Activated naive CD8-positive, alpha-beta T cell treated with anti-CD3 and anti-CD28 coated beads, Interleukin-2, amount 50 U/mL, for 24 hours (primary cell): ENCODE results near the gene AKAP6.
"Not testable (repeated sequence)": the region's sequence is repeated elsewhere in the genome, so short reads cannot be mapped to it uniquely, and the experiment has no call there.

Source experiments
- ATAC-seq: fragments of 150-1000 bp; cut with Tn5 transposase; one replicate; pipeline ENCODE4 v1.10.0; 2021
- DNase-seq: peaks from one replicate; pipeline ENCODE4 v3.0.0; 2021
- H3K27ac Mint-ChIP-seq: one replicate; pipeline ENCODE4 v1.8.0; 2021; ENCODE audit warnings: mild to moderate bottlenecking, mixed read lengths
- H3K27me3 Mint-ChIP-seq: one replicate; pipeline ENCODE4 v1.8.0; 2021; ENCODE audit warnings: mixed read lengths
- H3K36me3 Mint-ChIP-seq: one replicate; pipeline ENCODE4 v1.8.0; 2021; ENCODE audit warnings: low read depth, mixed read lengths
- H3K4me1 Mint-ChIP-seq: one replicate; pipeline ENCODE4 v1.8.0; 2021; ENCODE audit warnings: mixed read lengths
- H3K4me3 Mint-ChIP-seq: one replicate; pipeline ENCODE4 v1.8.0; 2021; ENCODE audit warnings: mild to moderate bottlenecking, moderate library complexity, mixed read lengths
- H3K9me3 Mint-ChIP-seq: one replicate; pipeline ENCODE4 v1.8.0; 2021; ENCODE audit warnings: mixed read lengths

Gene AKAP6

DNA sequence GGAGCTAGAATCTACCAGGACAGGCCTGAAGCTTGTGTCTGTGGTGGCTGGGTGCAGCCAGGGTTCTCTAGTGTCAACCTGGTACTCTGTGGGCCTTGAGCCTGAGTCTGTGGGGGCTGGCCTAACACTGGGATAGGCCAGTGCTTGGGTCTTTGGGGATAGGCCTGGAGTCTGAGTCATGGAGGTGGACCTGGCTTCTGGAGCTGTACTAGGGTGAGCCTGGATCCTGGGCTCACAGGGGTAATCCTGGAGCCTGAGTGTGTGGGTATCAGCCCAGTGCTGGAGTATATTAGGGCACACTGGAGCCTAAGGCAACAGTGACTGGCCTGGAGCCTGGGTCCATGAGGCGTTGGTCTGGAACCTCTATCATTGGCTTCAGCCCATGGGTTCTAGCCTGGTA lies 427.1 kb downstream of the AKAP6 start:
- ATAC-seq (no peak), DNase-seq (no peak)
- H3K27me3 Mint-ChIP-seq = no peaks in the 10 kb centered on the region
- no peak overlapping the region for H3K27ac Mint-ChIP-seq
- no peak overlapping the region for H3K4me3 Mint-ChIP-seq
- H3K4me1 Mint-ChIP-seq = no peaks in the 10 kb centered on the region
- peaks cover 31% of the 10 kb centered on the region for H3K9me3 Mint-ChIP-seq
- H3K36me3 Mint-ChIP-seq = peaks cover 3% of the 10 kb centered on the region

DNA sequence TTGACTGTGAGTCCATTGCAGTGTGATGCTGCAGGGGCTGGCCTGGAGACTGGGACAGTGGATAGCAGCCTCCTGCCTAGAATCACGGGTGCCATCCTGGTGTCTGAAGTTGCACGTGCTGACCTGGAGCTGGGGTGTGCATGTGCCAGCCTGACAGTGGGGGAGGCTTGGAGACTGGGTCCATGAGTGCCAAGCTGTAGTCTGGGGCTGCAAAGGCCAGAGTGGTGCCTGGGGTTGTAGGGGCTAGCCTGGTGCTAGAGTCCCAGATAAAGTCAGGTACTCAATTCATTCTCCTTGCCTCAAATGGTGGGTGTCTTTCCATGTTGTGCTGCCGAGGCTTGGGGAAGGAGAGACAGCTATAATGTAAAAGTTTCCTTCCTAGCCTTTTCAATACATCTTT lies 427.7 kb downstream of the AKAP6 start:
- no peaks in the 10 kb centered on the region for H3K4me1 Mint-ChIP-seq
- peaks cover 31% of the 10 kb centered on the region for H3K9me3 Mint-ChIP-seq
- no peak overlapping the region for H3K27ac Mint-ChIP-seq
- no peak for ATAC-seq
- H3K27me3 Mint-ChIP-seq = no peaks in the 10 kb centered on the region
- H3K36me3 Mint-ChIP-seq = peaks cover 3% of the 10 kb centered on the region
- DNase-seq = no peak
- H3K4me3 Mint-ChIP-seq = no peak overlapping the region

DNA sequence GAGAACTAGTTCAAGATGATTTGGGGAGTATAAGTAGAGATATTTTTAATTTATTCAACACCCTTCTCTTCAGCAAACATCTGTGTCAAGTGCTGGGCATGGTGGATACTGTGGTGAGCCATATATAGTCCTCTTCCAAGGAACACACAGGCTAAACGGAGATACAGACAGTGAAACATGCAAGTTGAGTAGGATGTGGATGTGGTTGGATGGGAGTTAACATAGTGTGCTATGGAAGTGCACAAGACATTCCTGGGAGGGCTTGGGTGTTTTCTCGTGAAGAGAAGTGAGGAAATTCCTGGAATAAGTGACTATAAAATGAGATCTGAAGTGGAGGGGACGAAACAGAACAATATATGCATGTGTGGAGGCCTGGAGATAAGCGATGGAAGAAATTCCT lies 428.5 kb downstream of the AKAP6 start:
- ATAC-seq (no peak), DNase-seq (no peak)
- no peak overlapping the region for H3K4me3 Mint-ChIP-seq
- H3K36me3 Mint-ChIP-seq = peaks cover 3% of the 10 kb centered on the region
- H3K27me3 Mint-ChIP-seq = no peaks in the 10 kb centered on the region
- H3K4me1 Mint-ChIP-seq = no peaks in the 10 kb centered on the region
- H3K27ac Mint-ChIP-seq = no peak overlapping the region
- peaks cover 31% of the 10 kb centered on the region for H3K9me3 Mint-ChIP-seq

DNA sequence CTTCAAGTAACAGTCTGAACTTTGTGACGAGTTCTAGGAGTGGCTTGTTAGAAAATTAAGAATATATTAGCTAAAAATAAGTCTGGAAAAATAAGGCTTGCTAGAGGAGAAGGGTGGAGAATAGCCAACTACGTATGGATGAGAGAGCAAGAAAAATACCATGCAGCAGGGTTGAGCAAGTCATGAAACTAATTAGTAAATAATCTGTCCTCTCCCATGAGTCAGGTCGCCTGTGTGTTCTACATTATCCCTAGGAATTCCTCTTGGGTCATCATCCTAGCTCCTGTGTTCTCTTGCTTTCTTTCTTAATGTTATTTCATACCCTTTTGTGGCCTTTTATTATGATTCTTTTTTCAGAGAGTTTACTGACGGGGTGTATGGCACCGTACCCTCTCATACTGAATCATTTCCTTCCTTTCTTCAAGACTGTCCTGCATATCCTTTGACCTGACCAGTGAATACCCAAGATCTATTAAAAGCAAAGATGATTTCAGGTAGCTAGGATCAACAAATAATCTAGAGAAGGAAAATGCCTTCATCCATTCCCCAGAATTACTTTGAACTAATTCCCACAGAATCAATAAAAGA lies 432.4 kb downstream of the AKAP6 start:
- Mint-ChIP-seq H3K4me1 (no peaks in the 10 kb centered on the region), H3K27ac (no peak overlapping the region), H3K4me3 (no peak overlapping the region), H3K27me3 (no peaks in the 10 kb centered on the region), H3K36me3 (no peaks in the 10 kb centered on the region), H3K9me3 (peaks cover 5% of the 10 kb centered on the region)
- ATAC-seq = no peak
- no peak for DNase-seq

DNA sequence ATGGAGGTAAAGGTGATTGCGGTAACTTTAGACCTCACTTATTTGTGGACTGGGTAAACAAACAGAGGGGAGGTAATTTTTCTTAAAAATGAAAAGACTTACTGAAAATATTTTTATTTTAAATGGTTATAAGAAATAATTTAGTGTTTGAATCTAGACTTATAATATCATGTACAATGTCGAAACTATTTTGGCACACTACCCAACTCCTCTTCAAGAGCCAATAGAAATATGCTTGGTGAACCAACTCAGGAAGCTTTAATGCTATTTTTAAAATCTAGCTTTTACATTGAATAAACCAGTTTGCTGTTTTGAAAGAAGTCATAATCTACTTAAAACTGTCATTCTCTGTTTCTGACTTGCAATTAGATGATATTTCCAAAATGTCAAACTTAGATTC lies 433.8 kb downstream of the AKAP6 start:
- DNase-seq = no peak
- H3K4me3 Mint-ChIP-seq = no peak overlapping the region

DNA sequence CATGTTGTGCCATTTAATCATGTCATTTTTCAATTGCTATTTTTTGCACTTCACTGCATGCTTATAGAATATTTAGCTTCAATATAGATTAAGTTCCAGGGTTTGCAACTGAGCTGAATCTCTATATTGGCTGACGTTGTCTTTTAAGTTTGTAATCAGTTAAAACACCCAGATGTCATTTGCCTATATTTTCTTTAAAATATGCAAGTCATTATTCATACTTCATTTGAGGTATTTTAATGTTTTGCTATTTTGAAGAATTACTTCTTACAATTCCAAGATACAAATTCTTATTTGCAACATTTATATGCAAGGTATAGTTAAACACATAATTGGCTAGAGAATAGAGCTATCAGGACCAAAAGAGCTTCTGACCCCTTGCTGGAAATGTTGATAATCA lies 434.6 kb downstream of the AKAP6 start:
- DNase-seq (no peak), ATAC-seq (no peak)
- Mint-ChIP-seq H3K27ac (no peak overlapping the region), H3K4me3 (no peak overlapping the region), H3K4me1 (no peaks in the 10 kb centered on the region), H3K36me3 (no peaks in the 10 kb centered on the region), H3K27me3 (peaks cover under 1% of the 10 kb centered on the region), H3K9me3 (no peaks in the 10 kb centered on the region)

More for the DNA sequence above, 433.8 kb downstream of the AKAP6 start:
- H3K36me3 Mint-ChIP-seq = no peaks in the 10 kb centered on the region
- H3K27me3 Mint-ChIP-seq = no peaks in the 10 kb centered on the region
- H3K9me3 Mint-ChIP-seq = no peaks in the 10 kb centered on the region
- H3K27ac Mint-ChIP-seq = no peak overlapping the region
- ATAC-seq = no peak
- H3K4me1 Mint-ChIP-seq = no peaks in the 10 kb centered on the region

DNA sequence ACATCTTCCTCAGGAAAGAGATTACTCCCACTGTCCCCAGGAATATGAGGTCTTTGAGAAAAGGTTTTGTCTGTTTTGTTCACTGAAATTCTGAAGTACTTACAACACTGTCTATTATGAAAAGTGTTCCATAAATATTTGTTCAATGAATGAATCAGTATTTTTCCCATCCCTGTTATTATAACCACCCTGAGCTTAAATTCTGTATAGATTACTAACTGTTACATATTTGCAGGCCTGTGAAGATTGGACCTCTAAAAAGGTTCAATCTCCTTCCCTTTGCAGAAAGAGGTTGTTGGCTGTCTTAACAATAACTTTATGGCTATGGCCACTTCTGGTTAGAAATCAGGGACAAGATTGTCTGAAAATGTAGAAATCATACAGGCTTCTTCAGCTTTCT lies 435.0 kb downstream of the AKAP6 start:
- ATAC-seq (no peak), DNase-seq (no peak)
- Mint-ChIP-seq H3K4me3 (no peak overlapping the region), H3K4me1 (no peaks in the 10 kb centered on the region), H3K36me3 (no peaks in the 10 kb centered on the region), H3K27ac (no peak overlapping the region), H3K9me3 (no peaks in the 10 kb centered on the region), H3K27me3 (peaks cover 2% of the 10 kb centered on the region)

DNA sequence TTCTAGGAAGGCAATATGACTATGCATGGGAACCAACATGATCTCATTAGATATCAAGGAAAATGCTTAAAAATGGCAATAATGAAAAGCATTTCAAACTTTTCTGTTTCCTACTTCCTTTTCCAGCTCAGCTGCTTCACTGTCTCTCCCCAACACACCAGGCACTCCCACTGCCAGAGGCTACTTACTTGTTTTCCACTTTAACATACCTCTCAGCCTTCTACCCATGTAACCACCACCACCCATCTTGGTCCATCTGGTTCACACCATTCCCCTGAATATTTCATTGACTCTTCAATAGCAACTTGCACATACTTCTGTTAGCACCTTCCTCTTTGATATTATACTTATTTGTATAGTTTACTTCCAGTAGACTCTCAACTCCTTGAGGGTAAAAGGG lies 441.3 kb downstream of the AKAP6 start:
- H3K36me3 Mint-ChIP-seq = peaks cover 1% of the 10 kb centered on the region
- no peak overlapping the region for H3K4me3 Mint-ChIP-seq
- H3K27me3 Mint-ChIP-seq = peaks cover 2% of the 10 kb centered on the region
- no peaks in the 10 kb centered on the region for H3K9me3 Mint-ChIP-seq
- no peaks in the 10 kb centered on the region for H3K4me1 Mint-ChIP-seq
- DNase-seq (no peak), ATAC-seq (no peak)
- H3K27ac Mint-ChIP-seq = no peak overlapping the region

DNA sequence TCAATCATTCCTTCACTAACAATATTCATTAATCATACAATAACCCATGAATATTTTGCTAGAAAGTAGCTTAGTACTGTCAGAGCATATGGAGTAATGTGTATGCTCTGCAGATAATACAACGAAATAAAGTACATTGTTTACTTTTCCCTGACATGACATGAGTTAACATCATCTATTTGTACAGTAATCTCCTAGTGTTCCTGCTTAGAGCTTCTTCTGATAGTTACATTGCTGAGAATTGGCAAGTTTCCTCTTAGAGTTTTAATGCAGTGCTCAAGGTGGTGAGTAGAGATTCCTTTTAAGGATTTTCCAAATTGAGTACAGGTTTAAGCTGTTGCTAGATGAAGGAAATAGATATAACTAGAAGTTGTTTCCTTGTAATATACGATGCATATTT lies 445.1 kb downstream of the AKAP6 start:
- DNase-seq (no peak), ATAC-seq (no peak)
- peaks cover 1% of the 10 kb centered on the region for H3K36me3 Mint-ChIP-seq
- no peak overlapping the region for H3K27ac Mint-ChIP-seq
- no peaks in the 10 kb centered on the region for H3K27me3 Mint-ChIP-seq
- H3K9me3 Mint-ChIP-seq = no peaks in the 10 kb centered on the region
- H3K4me1 Mint-ChIP-seq = no peaks in the 10 kb centered on the region
- H3K4me3 Mint-ChIP-seq = no peak overlapping the region

DNA sequence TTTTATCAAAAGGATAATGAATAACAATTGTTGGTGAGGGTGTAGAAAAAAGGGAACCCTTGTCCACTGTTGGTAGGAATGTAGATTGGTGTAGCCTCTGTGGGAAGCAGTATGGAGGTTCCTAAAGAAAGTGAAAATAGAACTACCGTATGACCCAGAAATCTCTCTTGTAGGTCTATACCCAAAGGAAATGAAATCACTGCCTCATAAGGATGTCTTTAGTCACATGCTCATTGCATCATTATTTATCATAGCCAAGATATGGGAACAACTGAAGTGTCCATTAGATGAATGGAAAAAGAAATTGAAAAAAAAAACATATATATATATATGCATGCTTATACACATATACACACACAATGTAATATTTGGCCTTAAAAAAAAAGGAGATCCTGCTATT lies 450.7 kb downstream of the AKAP6 start:
- H3K36me3 Mint-ChIP-seq = peaks cover 1% of the 10 kb centered on the region
- no peak for DNase-seq

DNA sequence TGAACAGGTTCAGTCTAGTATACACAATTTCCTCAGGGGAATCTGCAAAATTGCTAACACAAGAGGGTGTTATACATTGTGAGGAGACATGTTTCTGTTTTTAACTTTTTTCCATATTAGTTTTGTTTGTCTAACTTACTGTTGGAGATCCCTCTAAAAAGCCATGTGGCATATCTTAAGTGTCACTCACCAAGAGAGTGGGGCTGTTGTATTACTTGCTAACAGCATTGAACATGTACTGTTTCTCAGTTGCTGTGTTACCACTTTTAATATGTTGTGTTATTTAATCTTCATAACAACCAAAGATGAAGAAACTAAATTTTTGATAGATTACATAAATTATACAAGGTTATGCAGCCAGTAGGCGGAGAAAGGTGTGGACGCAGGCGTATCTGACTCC lies 455.3 kb downstream of the AKAP6 start:
- no peak for ATAC-seq
- Mint-ChIP-seq H3K27ac (no peak overlapping the region), H3K27me3 (no peaks in the 10 kb centered on the region), H3K4me3 (no peak overlapping the region), H3K36me3 (peaks cover 3% of the 10 kb centered on the region), H3K9me3 (peaks cover 9% of the 10 kb centered on the region), H3K4me1 (no peaks in the 10 kb centered on the region)
- no peak for DNase-seq

More for the DNA sequence above, 450.7 kb downstream of the AKAP6 start:
- H3K9me3 Mint-ChIP-seq = peaks cover 4% of the 10 kb centered on the region
- no peak overlapping the region for H3K27ac Mint-ChIP-seq
- no peaks in the 10 kb centered on the region for H3K27me3 Mint-ChIP-seq
- ATAC-seq = no peak
- no peak overlapping the region for H3K4me3 Mint-ChIP-seq
- H3K4me1 Mint-ChIP-seq = no peaks in the 10 kb centered on the region

DNA sequence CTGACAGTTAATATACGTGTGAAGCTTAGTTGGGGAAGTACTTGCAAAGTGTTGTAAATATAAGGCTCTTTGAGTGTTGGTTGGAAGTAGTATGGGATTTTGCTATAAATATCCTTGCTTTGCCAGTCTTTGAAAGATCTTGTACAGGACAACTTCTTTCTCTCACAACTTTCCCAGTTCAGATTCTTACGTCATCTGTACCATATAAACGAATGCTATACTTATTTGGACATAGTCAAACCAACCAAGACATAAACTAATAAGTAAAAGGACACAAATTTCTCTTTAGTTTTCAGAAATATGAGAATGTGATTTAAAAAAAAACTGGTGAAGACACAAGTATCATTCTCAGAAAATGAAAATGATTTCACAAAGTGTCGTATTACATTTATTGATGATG lies 456.5 kb downstream of the AKAP6 start:
- H3K27ac Mint-ChIP-seq = no peak overlapping the region
- H3K36me3 Mint-ChIP-seq = peaks cover 3% of the 10 kb centered on the region
- peaks cover 17% of the 10 kb centered on the region for H3K9me3 Mint-ChIP-seq
- no peaks in the 10 kb centered on the region for H3K27me3 Mint-ChIP-seq
- no peak overlapping the region for H3K4me3 Mint-ChIP-seq
- no peaks in the 10 kb centered on the region for H3K4me1 Mint-ChIP-seq
- ATAC-seq (no peak), DNase-seq (no peak)

DNA sequence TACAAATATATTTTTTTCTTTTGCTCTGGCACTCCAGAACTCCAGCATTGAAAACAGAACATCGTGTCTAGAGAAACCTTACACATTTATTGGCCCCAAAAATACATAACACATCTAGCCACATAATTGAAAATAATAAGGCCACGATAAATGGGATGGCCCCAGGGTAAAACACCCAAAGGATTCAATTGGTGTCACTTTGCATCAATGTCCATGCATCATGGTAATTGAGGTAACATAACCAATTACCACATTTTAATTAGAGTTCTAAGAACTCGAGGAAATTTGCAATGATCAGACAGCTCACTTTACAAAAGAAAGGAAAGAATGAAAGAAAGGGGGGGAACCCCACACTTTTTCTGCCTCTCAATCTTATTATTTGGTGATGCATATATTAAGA lies 457.8 kb downstream of the AKAP6 start:
- Mint-ChIP-seq H3K4me1 (no peaks in the 10 kb centered on the region), H3K9me3 (peaks cover 13% of the 10 kb centered on the region), H3K36me3 (peaks cover 3% of the 10 kb centered on the region), H3K4me3 (no peak overlapping the region), H3K27ac (no peak overlapping the region), H3K27me3 (no peaks in the 10 kb centered on the region)
- DNase-seq = no peak
- no peak for ATAC-seq

DNA sequence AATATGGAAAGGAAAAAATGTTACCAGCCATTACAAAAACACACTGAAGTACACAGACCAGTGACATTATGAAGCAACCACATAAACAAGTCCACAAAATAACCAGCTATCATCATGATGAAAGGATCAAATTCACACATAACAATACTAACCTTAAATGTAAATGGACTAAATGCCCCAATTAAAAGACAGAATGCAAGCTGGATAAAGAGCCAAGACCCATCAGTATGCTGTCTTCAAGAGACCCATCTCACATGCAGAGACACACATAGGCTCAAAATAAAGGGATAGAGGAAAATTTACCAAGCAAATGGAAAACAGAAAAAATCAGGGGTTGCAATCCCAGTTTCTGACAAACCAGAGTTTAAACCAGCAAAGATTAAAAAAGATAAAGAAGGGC lies 463.9 kb downstream of the AKAP6 start:
- H3K27ac Mint-ChIP-seq, H3K36me3 Mint-ChIP-seq, H3K27me3 Mint-ChIP-seq, ATAC-seq, H3K4me3 Mint-ChIP-seq, DNase-seq, H3K4me1 Mint-ChIP-seq: not testable (repeated sequence)
- peaks cover 39% of the 10 kb centered on the region for H3K9me3 Mint-ChIP-seq

DNA sequence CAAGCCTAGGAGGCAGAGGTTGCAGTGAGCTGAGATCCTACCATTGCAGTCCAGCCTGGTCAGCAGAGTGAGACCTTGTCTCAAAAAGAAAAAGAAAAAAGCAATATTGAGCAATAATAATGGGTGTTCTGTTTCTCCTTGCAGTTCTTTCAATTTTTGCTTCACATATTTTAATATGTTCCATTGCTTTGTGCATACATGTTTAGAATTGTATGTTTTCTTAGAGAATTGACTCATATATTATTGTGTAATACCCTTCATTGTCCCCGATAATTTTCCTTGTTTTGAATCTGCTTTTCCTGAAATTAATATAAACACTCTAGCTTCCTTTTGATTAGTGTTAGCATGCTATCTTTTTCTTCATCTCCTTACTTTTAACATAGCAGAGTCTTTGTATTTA lies 471.2 kb downstream of the AKAP6 start:
- H3K9me3 Mint-ChIP-seq = peaks cover 38% of the 10 kb centered on the region
- no peaks in the 10 kb centered on the region for H3K27me3 Mint-ChIP-seq
- H3K4me1 Mint-ChIP-seq = no peaks in the 10 kb centered on the region
- H3K4me3 Mint-ChIP-seq = no peak overlapping the region
- H3K36me3 Mint-ChIP-seq = peaks cover 5% of the 10 kb centered on the region
- no peak overlapping the region for H3K27ac Mint-ChIP-seq
- no peak for ATAC-seq
- DNase-seq = no peak

DNA sequence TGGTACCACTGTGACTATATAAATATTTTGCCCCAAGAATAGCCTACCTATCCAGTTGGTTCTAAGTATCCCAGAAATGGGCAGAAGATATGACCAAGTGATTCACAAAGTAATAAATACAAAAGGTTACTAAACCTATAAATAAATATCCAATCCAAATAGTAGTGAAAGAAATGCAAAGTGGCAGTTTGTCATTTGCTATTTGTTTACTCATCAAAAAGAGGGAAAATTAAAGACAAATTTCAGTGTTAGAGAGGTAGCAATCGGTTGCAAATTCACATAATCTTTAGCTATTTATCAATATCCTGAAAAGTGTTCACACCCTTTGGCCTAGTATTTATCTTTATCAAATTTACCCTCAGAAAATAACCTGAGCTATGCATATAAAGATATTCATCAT lies 473.2 kb downstream of the AKAP6 start:
- Mint-ChIP-seq H3K36me3 (peaks cover 5% of the 10 kb centered on the region), H3K4me1 (no peaks in the 10 kb centered on the region), H3K4me3 (no peak overlapping the region), H3K27me3 (no peaks in the 10 kb centered on the region), H3K27ac (no peak overlapping the region), H3K9me3 (peaks cover 43% of the 10 kb centered on the region)
- DNase-seq (no peak), ATAC-seq (no peak)
